Prostate gland (tissue), 2 donors: ENCODE results near the gene NME1. TPM values are rescaled to one million over a fixed set of nuclear protein-coding genes. Genes with fewer than 3 reads are reported as not detected.

Source experiments
- DNase-seq: peaks from one replicate; pipeline ENCODE4 v3.0.0-alpha.2; 2019; ENCODE audit warnings: low spot score
- H3K27ac ChIP-seq, 2 donors: fragments of 200-600 bp; sonication (generic); 2 replicates each; pipeline ENCODE4 v1.5.1; 2017 to 2019
- H3K27me3 ChIP-seq: fragments of 200-600 bp; sonication (generic); replicated peaks from 2 replicates; pipeline ENCODE4 v1.5.1; 2019; ENCODE audit not compliant: insufficient read depth
- H3K36me3 ChIP-seq, 2 donors: fragments of 200-600 bp; sonication (generic); 1 replicate in 1 of 2; 2 replicates in 1 of 2; pipeline versions ENCODE4 v1.5.1 to v1.8.1; 2017 to 2019
- H3K4me1 ChIP-seq: fragments of 200-600 bp; sonication (generic); replicated peaks from 2 replicates; pipeline ENCODE4 v1.5.1; 2019
- H3K4me3 ChIP-seq, 2 donors: fragments of 200-600 bp; sonication (generic); 2 replicates each; pipeline ENCODE4 v1.5.1; 2017 to 2019
- H3K9me3 ChIP-seq: fragments of 200-600 bp; sonication (generic); 2 replicates; pipeline ENCODE4 v1.5.1; 2017
- CTCF ChIP-seq, 4 experiments: fragments of 200-600 bp in 2 of 4; fragments of 450-650 bp in 2 of 4; sonication (generic) in 2 of 4; IDR thresholded peaks; 1 replicate in 3 of 4; 2 replicates in 1 of 4; pipeline ENCODE4 v1.5.1; 2016 to 2019; ENCODE audit warnings: antibody characterized with exemption in 4 of 4, mild to moderate bottlenecking in 2 of 4, moderate library complexity in 2 of 4
- POLR2A ChIP-seq: fragments of 450-650 bp; IDR thresholded peaks from one replicate; pipeline ENCODE4 v1.6.1; 2016; ENCODE audit warnings: antibody characterized with exemption, mild to moderate bottlenecking
- POLR2AphosphoS5 ChIP-seq: sonication (generic); formaldehyde crosslinking; IDR thresholded peaks from one replicate; pipeline ENCODE4 v1.6.1; 2017; ENCODE audit warnings: antibody characterized with exemption
- WGBS: methylation state at CpG from one replicate; pipeline ENCODE4 v1.1.5; 2018; 5-methylcytosine and 5-hydroxymethylcytosine counted together
- intact Hi-C: fragments of 100-400 bp; cut with DNase I; formaldehyde crosslinking; loops from one replicate; pipeline ENCODE4 v1.14.2; 2022
- total RNA-seq, 2 donors: library from RNA; depleted of rRNA; stranded (reverse); fragments of >200 nt; gene quantifications; one replicate each; pipeline ENCODE4 v1.1.0, GENCODE V29; 2016

NME1 gene
- total RNA-seq, 2 donors from 2014 or later: 32.3 to 75.1 TPM

DNA sequence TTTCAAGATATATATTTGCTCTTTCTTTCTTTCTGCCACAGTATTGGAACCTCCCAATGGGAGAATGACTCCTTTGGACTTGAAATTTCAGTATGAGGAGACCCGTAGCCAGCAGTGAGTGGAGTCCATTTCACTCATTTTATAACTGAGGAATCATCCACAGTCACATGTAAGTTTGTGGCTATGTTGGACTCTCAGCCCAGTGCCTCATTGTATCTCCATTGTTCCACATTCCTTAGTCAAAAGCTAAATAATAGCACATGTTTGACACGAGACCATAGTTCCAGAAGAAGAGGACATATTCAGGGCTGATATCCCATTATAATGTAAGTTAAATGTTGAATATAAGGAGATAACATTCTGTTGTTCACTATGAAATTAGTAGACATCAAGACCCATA is 20.0 kb upstream of the NME1 start:
- no peak overlapping the region for H3K27ac ChIP-seq

DNA sequence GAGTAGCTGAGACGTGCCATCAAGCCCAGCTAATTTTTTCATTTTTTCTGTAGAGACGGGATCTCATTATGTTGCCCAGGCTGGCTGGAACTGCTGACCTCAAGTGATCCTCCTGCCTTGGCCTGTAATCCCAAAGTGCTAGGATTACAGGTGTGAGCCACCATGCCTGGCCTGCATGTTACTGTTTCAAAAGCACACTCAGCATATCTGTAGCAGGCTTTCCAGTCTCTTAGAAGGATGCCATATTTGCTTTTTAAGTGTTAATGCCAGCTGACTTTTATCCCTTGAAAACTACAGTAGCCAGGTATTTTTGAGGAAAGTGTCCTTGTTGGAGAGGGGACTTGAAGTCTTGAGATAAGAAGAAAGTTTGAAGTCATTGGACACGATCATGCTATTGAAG is 17.4 kb upstream of the NME1 start:
- 95% methylated on average over 3 of the region's 3 CpGs for WGBS
- Histone ChIP-seq H3K27me3 (no peaks in the 10 kb centered on the region), H3K27ac (no peak overlapping the region), H3K36me3 (no peaks in the 10 kb centered on the region), H3K4me1 (no peaks in the 10 kb centered on the region), H3K4me3 (no peak overlapping the region), H3K9me3 (no peaks in the 10 kb centered on the region)
- DNase-seq: no peak
- TF ChIP-seq POLR2AphosphoS5: no peak
- TF ChIP-seq CTCF (IDR thresholded peaks at IDR 0.05): no peak
- no peak for TF ChIP-seq POLR2A
- intact Hi-C loops: no loop called here

More for the DNA sequence above, 20.0 kb upstream of the NME1 start:
- H3K27me3 ChIP-seq: no peaks in the 10 kb centered on the region
- no peaks in the 10 kb centered on the region for H3K36me3 ChIP-seq
- TF ChIP-seq POLR2A (no peak), POLR2AphosphoS5 (no peak), CTCF (IDR thresholded peaks at IDR 0.05) (no peak)
- intact Hi-C loops: no loop called here
- no peaks in the 10 kb centered on the region for H3K4me1 ChIP-seq
- no peak overlapping the region for H3K4me3 ChIP-seq
- DNase-seq: no peak
- WGBS: 75% methylated on average over 2 of the region's 2 CpGs
- no peaks in the 10 kb centered on the region for H3K9me3 ChIP-seq

DNA sequence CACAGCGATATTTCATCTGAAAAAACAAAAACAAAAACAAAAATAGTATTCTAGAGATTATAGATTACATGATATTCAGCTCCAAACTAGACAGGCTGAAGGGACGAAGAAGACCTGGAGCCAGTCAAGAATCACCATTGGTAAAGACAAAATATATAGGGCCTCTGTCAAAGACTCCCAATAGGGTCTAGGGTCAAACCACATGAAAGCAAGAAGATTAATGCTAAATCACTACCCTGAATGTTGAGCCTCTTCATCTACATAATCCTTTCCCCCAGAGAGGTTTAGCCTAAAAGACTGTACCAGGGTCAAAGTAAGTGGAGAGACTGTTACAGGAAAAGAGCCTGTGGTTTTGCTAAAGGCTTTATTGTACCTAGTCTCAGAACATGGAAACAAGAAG is 10.8 kb upstream of the NME1 start:
- H3K4me1 ChIP-seq: no peaks in the 10 kb centered on the region
- H3K36me3 ChIP-seq: no peaks in the 10 kb centered on the region
- intact Hi-C loops: no loop called here
- no peak for TF ChIP-seq POLR2A
- TF ChIP-seq POLR2AphosphoS5: no peak
- no peak for TF ChIP-seq CTCF (IDR thresholded peaks at IDR 0.05)
- no peaks in the 10 kb centered on the region for H3K27me3 ChIP-seq
- DNase-seq: no peak
- no peak overlapping the region for H3K4me3 ChIP-seq
- no peaks in the 10 kb centered on the region for H3K9me3 ChIP-seq
- no peak overlapping the region for H3K27ac ChIP-seq
- 96% methylated on average over 2 of the region's 2 CpGs for WGBS

- no peak overlapping the region for H3K27ac ChIP-seq
- no peaks in the 10 kb centered on the region for H3K36me3 ChIP-seq
- DNase-seq: no peak
- no peaks in the 10 kb centered on the region for H3K4me1 ChIP-seq
- no peaks in the 10 kb centered on the region for H3K9me3 ChIP-seq
- no peak for TF ChIP-seq POLR2A
- H3K4me3 ChIP-seq: no peak overlapping the region
- 51% methylated on average over 6 of the region's 6 CpGs for WGBS
- intact Hi-C loops: no loop called here
- no peaks in the 10 kb centered on the region for H3K27me3 ChIP-seq
Observed at GRCh38 chr17:51144266-51145022, 8.9 kb upstream of the NME1 start.

DNA sequence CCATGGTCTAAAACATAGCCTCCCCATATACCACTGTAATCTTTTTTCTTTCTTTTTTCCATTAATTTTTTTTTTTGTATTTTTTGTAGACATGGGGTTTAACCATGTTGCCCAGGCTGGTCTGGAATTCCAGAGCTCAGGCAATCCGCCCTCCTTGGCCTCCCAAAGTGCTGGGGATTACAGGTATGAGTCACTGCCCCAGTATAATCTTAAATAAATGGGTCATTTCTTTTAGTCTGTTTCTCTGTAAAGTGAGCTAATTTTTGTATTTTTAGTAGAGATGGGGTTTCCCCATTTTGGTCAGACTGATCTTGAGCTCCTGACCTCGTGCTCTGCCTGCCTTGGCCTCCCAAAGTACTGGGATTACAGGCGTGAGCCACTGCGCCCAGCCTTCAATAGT is 5.7 kb upstream of the NME1 start:
- no peaks in the 10 kb centered on the region for H3K9me3 ChIP-seq
- H3K4me3 ChIP-seq: no peak overlapping the region
- intact Hi-C loops: no loop called here
- no peak for DNase-seq
- H3K36me3 ChIP-seq: no peaks in the 10 kb centered on the region
- H3K4me1 ChIP-seq: no peaks in the 10 kb centered on the region
- no peak overlapping the region for H3K27ac ChIP-seq
- WGBS: 77% methylated on average over 4 of the region's 4 CpGs
- no peaks in the 10 kb centered on the region for H3K27me3 ChIP-seq
- no peak for TF ChIP-seq POLR2A
- no peak for TF ChIP-seq POLR2AphosphoS5
- no peak for TF ChIP-seq CTCF (IDR thresholded peaks at IDR 0.05)
